Transverse colon (tissue), 4 donors: ENCODE results near the gene ESYT3. TPM values are rescaled to one million over a fixed set of nuclear protein-coding genes. Genes with fewer than 3 reads are reported as not detected.
A peak's percentile ranks its signal among the peaks of the same experiment; 100 is the strongest.

ENCODE experiments used
- DNase-seq: peaks from one replicate; pipeline ENCODE4 v3.0.0-alpha.2; 2019
- H3K27ac ChIP-seq, 4 donors: fragments of 200-600 bp; sonication (generic); 2 replicates each; pipeline ENCODE4 v1.5.1; 2016 to 2018; ENCODE audit warnings: inconsistent platforms in 4 of 4
- H3K27me3 ChIP-seq: fragments of 200-600 bp; sonication (generic); 2 replicates; pipeline ENCODE4 v1.5.1; 2017; ENCODE audit warnings: inconsistent platforms
- H3K36me3 ChIP-seq, 4 donors: fragments of 200-600 bp; sonication (generic); 2 replicates each; pipeline ENCODE4 v1.5.1; 2017 to 2019; ENCODE audit warnings: inconsistent platforms in 4 of 4
- H3K4me1 ChIP-seq, 4 donors: fragments of 200-600 bp; sonication (generic); 2 replicates each; pipeline ENCODE4 v1.5.1; 2017 to 2020; ENCODE audit warnings: inconsistent platforms in 4 of 4
- H3K4me3 ChIP-seq, 4 donors: fragments of 200-600 bp; sonication (generic); 1 replicate in 1 of 4; 2 replicates in 3 of 4; pipeline versions ENCODE4 v1.5.1 to v1.6.1; 2017 to 2019; ENCODE audit warnings: inconsistent platforms in 4 of 4
- H3K9me3 ChIP-seq, 2 donors: fragments of 200-600 bp; sonication (generic); 2 replicates each; pipeline ENCODE4 v1.5.1; 2017 to 2019; ENCODE audit warnings: inconsistent platforms in 2 of 2
- EP300 ChIP-seq: sonication (generic); formaldehyde crosslinking; IDR thresholded peaks from one replicate; pipeline ENCODE4 v1.6.1; 2017; ENCODE audit warnings: antibody characterized with exemption, low read depth
- POLR2A ChIP-seq: fragments of 450-650 bp; IDR thresholded peaks from one replicate; pipeline ENCODE4 v1.6.1; 2016; ENCODE audit warnings: antibody characterized with exemption, mild to moderate bottlenecking, moderate library complexity
- POLR2AphosphoS5 ChIP-seq, 3 donors: sonication (generic); formaldehyde crosslinking; IDR thresholded peaks; one replicate each; pipeline ENCODE4 v1.6.1; 2016; ENCODE audit warnings: antibody characterized with exemption in 3 of 3
- WGBS, 2 donors: methylation state at CpG; one replicate each; pipeline ENCODE4 v1.1.5; 2018; ENCODE audit warnings: low coverage in 1 of 2; 5-methylcytosine and 5-hydroxymethylcytosine counted together
- in situ Hi-C, 4 donors: fragments of 200-750 bp; cut with MboI; loops; one replicate each; pipeline versions ENCODE4 v1.15.0 to v1.15.1; 2017; ENCODE audit warnings: low sequenced_read_pairs in 3 of 4, low pct_ligation_motif_present in 1 of 4, low pct_unique_long_range_greater_than_20kb in 1 of 4
- intact Hi-C: fragments of 100-400 bp; cut with DNase I; formaldehyde crosslinking; loops from one replicate; pipeline ENCODE4 v1.15.1; 2023; ENCODE audit warnings: low total_unique reads
- total RNA-seq, 4 donors: library from RNA; depleted of rRNA; stranded (reverse); fragments of >200 nt; gene quantifications; one replicate each; pipeline ENCODE4 v1.1.0, GENCODE V29; 2016
- TF ChIP-seq, protein P1 (sequence below), 5 experiments: fragments of 200-600 bp in 3 of 5; fragments of 450-650 bp in 2 of 5; sonication (generic) in 3 of 5; IDR thresholded peaks; 1 replicate in 2 of 5; 2 replicates in 3 of 5; pipeline ENCODE4 v1.5.1; 2016 to 2017; ENCODE audit warnings: antibody characterized with exemption in 5 of 5, inconsistent platforms in 3 of 5, mild to moderate bottlenecking in 2 of 5, moderate library complexity in 1 of 5

Gene ESYT3
- total RNA-seq, 4 donors from 2014 or later, result 0.60 to 6.0 (median 2.8) TPM

DNA sequence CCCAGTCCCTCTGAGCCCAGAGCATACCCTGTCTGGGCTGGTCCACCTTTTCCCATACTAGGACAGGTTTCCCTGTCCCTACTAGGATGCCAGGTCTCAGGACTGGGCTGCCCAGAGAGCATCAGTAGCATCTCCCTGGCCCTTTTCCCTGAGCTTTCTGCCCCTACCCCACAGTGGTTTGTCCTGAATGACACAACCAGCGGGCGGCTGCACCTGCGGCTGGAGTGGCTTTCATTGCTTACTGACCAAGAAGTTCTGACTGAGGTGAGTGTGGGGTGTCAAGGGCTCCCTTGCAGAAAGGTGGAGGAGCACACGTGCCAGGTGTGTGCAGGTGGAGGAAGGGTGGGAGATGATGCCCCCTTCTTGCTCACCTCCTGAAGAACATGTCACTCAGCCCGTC lies 33.5 kb downstream of the ESYT3 start:
- peaks cover 0 to 10% (median 1%) of the 10 kb centered on the region in 4 donors for H3K4me1 ChIP-seq
- peak overlapping the region in 1 of 4 donors; percentile 84 for H3K27ac ChIP-seq
- H3K9me3 ChIP-seq, result no peaks in the 10 kb centered on the region
- 81% methylated on average over 5 of the region's 5 CpGs; no CpG with 5 or more reads in 1 of the 2 donors for WGBS, 2 donors
- no peaks in the 10 kb centered on the region for H3K27me3 ChIP-seq
- H3K36me3 ChIP-seq, result no peaks in the 10 kb centered on the region
- DNase-seq, result no peak
- intact Hi-C loops, result no loop called here
- TF ChIP-seq POLR2AphosphoS5 (IDR thresholded peaks at IDR 0.05) (no peak), EP300 (no peak), POLR2A (no peak)
- TF ChIP-seq, protein P1, sequence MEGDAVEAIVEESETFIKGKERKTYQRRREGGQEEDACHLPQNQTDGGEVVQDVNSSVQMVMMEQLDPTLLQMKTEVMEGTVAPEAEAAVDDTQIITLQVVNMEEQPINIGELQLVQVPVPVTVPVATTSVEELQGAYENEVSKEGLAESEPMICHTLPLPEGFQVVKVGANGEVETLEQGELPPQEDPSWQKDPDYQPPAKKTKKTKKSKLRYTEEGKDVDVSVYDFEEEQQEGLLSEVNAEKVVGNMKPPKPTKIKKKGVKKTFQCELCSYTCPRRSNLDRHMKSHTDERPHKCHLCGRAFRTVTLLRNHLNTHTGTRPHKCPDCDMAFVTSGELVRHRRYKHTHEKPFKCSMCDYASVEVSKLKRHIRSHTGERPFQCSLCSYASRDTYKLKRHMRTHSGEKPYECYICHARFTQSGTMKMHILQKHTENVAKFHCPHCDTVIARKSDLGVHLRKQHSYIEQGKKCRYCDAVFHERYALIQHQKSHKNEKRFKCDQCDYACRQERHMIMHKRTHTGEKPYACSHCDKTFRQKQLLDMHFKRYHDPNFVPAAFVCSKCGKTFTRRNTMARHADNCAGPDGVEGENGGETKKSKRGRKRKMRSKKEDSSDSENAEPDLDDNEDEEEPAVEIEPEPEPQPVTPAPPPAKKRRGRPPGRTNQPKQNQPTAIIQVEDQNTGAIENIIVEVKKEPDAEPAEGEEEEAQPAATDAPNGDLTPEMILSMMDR (IDR thresholded peaks at IDR 0.05), result no peak
- in situ Hi-C loops, result no loop called here
- no peak overlapping the region for H3K4me3 ChIP-seq

DNA sequence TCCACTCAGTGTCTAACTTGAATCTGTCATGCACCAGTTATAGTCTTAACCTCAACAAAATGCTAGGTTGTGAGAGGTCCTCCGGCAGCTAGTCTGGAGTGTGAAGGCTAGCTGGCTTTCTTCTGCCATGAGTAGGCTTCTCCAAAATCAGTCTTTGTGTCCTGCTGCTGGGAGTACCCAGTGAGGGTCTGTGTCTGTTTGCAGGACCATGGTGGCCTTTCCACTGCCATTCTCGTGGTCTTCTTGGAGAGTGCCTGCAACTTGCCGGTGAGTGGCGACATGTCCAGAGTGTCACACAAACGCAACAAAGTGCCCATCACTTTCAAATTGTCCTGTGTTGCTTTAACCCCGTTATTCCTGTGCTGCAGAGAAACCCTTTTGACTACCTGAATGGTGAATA lies 34.0 kb downstream of the ESYT3 start:
- TF ChIP-seq EP300 (no peak), POLR2AphosphoS5 (IDR thresholded peaks at IDR 0.05) (no peak), POLR2A (no peak)
- TF ChIP-seq, protein P1 (IDR thresholded peaks at IDR 0.05), result no peak
- intact Hi-C loops, result no loop called here
- Histone ChIP-seq H3K4me3 (no peak overlapping the region), H3K27ac (peak overlapping the region in 3 of 4 donors; percentile 33 to 84 (median 72)), H3K36me3 (no peaks in the 10 kb centered on the region), H3K27me3 (no peaks in the 10 kb centered on the region), H3K9me3 (no peaks in the 10 kb centered on the region), H3K4me1 (peaks cover 0 to 10% (median 1%) of the 10 kb centered on the region in 4 donors)
- in situ Hi-C loops, result no loop called here
- WGBS, 2 donors, result 75% methylated on average over 6 of the region's 6 CpGs; no CpG with 5 or more reads in 1 of the 2 donors
- no peak for DNase-seq

DNA sequence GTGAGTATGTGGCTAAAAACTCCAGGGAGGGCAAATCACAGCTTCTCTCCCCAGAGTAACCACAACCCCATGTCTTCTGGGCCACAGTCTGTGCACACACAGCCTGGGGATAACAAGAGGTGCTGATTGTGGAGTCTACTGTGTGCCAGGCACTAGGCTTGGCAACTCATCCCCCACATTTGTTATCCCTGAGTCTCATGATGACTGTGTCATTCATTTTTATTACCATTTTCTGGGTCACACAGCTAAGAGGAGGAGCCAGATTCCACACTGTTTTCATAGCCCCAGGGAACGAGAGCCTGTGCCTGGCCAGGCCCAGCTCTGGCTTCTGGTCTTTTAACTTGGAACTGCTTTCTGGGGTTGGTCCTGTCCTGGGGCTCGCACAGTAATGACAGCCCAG lies 34.5 kb downstream of the ESYT3 start:
- peak overlapping the region; percentile 33 to 84 (median 55) for H3K27ac ChIP-seq
- H3K36me3 ChIP-seq, result no peaks in the 10 kb centered on the region
- DNase-seq, result no peak
- no peaks in the 10 kb centered on the region for H3K27me3 ChIP-seq
- in situ Hi-C loops, result no loop called here
- intact Hi-C loops, result no loop called here
- TF ChIP-seq, protein P1 (IDR thresholded peaks at IDR 0.05), result no peak
- TF ChIP-seq POLR2A, result no peak
- TF ChIP-seq POLR2AphosphoS5 (IDR thresholded peaks at IDR 0.05), result peak; percentile 41 to 67 (median 60)
- peak; percentile 32 for TF ChIP-seq EP300
- WGBS, 2 donors, result 51 to 60% methylated on average over 1 to 2 of the region's 2 CpGs
- no peaks in the 10 kb centered on the region for H3K9me3 ChIP-seq
- H3K4me1 ChIP-seq, result peaks cover 0 to 10% (median 1%) of the 10 kb centered on the region in 4 donors
- no peak overlapping the region for H3K4me3 ChIP-seq

DNA sequence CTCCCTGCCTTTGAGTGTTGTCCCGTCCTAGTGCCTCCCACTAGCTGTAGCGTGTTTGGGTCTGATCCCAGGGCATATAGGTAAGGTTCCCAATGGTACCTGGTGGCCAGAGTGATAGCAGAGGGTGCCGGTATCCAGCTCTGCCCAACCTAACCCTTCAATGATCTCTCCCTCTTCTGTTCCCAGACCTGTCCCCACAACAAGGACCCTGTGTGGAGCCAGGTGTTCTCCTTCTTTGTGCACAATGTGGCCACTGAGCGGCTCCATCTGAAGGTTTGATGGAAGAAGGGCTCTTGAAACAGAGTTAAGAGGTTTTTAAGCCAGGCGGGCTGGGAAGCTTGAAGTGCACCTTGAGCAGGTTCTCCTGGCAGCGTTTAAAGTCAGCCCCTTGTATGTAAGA lies 35.5 kb downstream of the ESYT3 start:
- in situ Hi-C loops, result no loop called here
- WGBS, 2 donors, result 81% methylated on average over 3 to 6 of the region's 6 CpGs
- H3K4me3 ChIP-seq, result no peak overlapping the region
- H3K27ac ChIP-seq, result peak overlapping the region; percentile 38 to 84 (median 60)
- H3K36me3 ChIP-seq, result no peaks in the 10 kb centered on the region
- H3K9me3 ChIP-seq, result no peaks in the 10 kb centered on the region
- H3K4me1 ChIP-seq, result peaks cover 0 to 10% (median 1%) of the 10 kb centered on the region in 4 donors
- no peak for DNase-seq
- no peaks in the 10 kb centered on the region for H3K27me3 ChIP-seq
- TF ChIP-seq, protein P1 (IDR thresholded peaks at IDR 0.05), result no peak
- no peak for TF ChIP-seq EP300
- TF ChIP-seq POLR2A, result no peak
- intact Hi-C loops, result no loop called here
